HG03575 (cell line): ENCODE results near the gene CD177.
"Not testable (repeated sequence)": the region's sequence is repeated elsewhere in the genome, so short reads cannot be mapped to it uniquely, and the experiment has no call there.

ENCODE experiments used
- ATAC-seq: cut with Tn5 transposase; IDR thresholded peaks from one replicate; pipeline ENCODE4 v1.9.1; 2021; ENCODE audit not compliant: unreplicated experiment, insufficient number of reproducible peaks, low FRiP score; ENCODE audit errors: extremely low read depth

The CD177 gene

GRCh38 chr19:43353606-43354304, at the start of gene CD177:
CD177 (plus strand) TSS chr19:43353686; CDS start chr19:43353715, 29 bp downstream.
- ATAC-seq, result no peak

- ATAC-seq, result no peak
These were observed 47.8 kb upstream of the CD177 start for GRCh38 chr19:43305642-43306041.

GRCh38 chr19:43306097-43306496, 47.4 kb upstream of the CD177 start:
- ATAC-seq, result no peak

- ATAC-seq, result no peak
These were observed 45.2 kb upstream of the CD177 start for GRCh38 chr19:43308244-43308815.

GRCh38 chr19:43309466-43309865, 44.0 kb upstream of the CD177 start:
- no peak for ATAC-seq

- no peak for ATAC-seq
These were observed 43.3 kb upstream of the CD177 start for GRCh38 chr19:43310221-43310620.

GRCh38 chr19:43311256-43311655, 42.2 kb upstream of the CD177 start:
- ATAC-seq, result no peak

GRCh38 chr19:43311706-43312105, 41.8 kb upstream of the CD177 start:
- ATAC-seq, result no peak

GRCh38 chr19:43313711-43314495, 39.6 kb upstream of the CD177 start:
- no peak for ATAC-seq

GRCh38 chr19:43315851-43316250, 37.6 kb upstream of the CD177 start:
- no peak for ATAC-seq

GRCh38 chr19:43316591-43317319, 36.7 kb upstream of the CD177 start:
- no peak for ATAC-seq

- no peak for ATAC-seq
These were observed 35.3 kb upstream of the CD177 start for GRCh38 chr19:43318203-43318602.

- ATAC-seq, result no peak
These were observed 34.6 kb upstream of the CD177 start for GRCh38 chr19:43318796-43319314.

- no peak for ATAC-seq
These were observed 32.9 kb upstream of the CD177 start for GRCh38 chr19:43320546-43320945.

- ATAC-seq, result not testable (repeated sequence)
These were observed 26.7 kb upstream of the CD177 start for GRCh38 chr19:43326761-43327160.

GRCh38 chr19:43328561-43328960, 24.9 kb upstream of the CD177 start:
- not testable (repeated sequence) for ATAC-seq

GRCh38 chr19:43329049-43329448, 24.4 kb upstream of the CD177 start:
- ATAC-seq, result not testable (repeated sequence)

GRCh38 chr19:43329989-43330388, 23.5 kb upstream of the CD177 start:
- no peak for ATAC-seq

- ATAC-seq, result no peak
These were observed 22.6 kb upstream of the CD177 start for GRCh38 chr19:43330726-43331434.
